ENCODE measurements around the gene EIF3A. TPM values are rescaled to one million over a fixed set of nuclear protein-coding genes. Genes with fewer than 3 reads are reported as not detected.
A peak's percentile ranks its signal among the peaks of the same experiment; 100 is the strongest.

Gene EIF3A
- total RNA-seq, 1 donor from 2014 or later, result 134 TPM

DNA sequence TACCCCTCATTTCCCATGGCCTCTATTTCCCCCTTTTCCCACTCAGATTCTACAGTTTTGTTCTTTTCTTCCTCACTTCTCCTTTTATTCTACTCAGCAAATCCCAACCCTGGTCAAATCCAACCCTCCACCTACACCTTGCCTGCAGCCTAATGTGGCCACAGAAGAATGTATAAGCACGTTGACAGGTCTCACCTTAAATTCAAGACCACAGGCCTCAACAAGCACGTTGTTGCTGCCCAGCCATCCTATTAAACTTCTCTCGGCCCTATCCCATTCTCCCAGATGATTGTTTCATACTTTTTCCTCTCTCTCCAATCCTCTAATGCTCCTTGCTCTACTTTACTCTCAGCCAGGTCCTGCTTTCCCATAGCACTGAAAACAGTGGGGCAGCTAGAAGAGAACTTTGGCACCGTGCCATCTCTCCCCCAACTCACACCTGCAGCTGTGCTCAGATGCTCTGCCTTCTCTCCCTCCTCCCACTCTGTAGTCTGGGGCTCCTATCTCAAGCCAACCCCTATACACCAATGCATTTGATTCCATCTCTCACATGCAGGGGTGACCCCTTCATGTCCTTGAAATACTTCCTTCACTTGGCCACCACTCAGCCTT, 6.8 kb upstream of the EIF3A start:
- DNase-seq (ENCODE audit: low spot score), result no peak
- TF ChIP-seq, protein P1, sequence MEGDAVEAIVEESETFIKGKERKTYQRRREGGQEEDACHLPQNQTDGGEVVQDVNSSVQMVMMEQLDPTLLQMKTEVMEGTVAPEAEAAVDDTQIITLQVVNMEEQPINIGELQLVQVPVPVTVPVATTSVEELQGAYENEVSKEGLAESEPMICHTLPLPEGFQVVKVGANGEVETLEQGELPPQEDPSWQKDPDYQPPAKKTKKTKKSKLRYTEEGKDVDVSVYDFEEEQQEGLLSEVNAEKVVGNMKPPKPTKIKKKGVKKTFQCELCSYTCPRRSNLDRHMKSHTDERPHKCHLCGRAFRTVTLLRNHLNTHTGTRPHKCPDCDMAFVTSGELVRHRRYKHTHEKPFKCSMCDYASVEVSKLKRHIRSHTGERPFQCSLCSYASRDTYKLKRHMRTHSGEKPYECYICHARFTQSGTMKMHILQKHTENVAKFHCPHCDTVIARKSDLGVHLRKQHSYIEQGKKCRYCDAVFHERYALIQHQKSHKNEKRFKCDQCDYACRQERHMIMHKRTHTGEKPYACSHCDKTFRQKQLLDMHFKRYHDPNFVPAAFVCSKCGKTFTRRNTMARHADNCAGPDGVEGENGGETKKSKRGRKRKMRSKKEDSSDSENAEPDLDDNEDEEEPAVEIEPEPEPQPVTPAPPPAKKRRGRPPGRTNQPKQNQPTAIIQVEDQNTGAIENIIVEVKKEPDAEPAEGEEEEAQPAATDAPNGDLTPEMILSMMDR (IDR thresholded peaks at IDR 0.05), result no peak
- H3K27me3 Mint-ChIP-seq (ENCODE audit: low read depth), result no peaks in the 10 kb centered on the region
- H3K9me3 Mint-ChIP-seq (ENCODE audit: low read depth), result no peaks in the 10 kb centered on the region
- no peaks in the 10 kb centered on the region for H3K36me3 Mint-ChIP-seq (ENCODE audit: low read depth)
- H3K4me3 Mint-ChIP-seq (ENCODE audit: unreplicated experiment), result no peak overlapping the region
- H3K4me1 Mint-ChIP-seq (ENCODE audit: low read depth), result peaks cover 3% of the 10 kb centered on the region
- H3K27ac Mint-ChIP-seq (ENCODE audit: unreplicated experiment), result no peak overlapping the region

DNA sequence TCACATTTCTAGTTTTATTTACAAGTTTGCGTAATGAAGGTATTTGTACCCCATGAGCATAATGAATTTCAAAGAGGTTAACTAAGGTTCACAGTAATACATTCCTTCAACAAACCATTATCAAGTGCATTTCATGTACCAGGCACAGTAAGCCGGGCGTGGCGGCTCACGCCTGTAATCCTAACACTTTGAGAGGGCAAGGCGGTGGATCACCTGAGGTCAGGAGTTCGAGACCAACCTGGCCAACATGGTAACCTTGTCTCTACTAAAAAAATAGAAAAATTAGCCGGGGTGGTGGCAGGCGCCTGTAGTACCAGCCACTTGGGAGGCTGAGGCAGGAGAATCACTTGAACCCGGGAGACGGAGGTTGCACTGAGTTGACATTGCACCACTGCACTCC, 4.3 kb upstream of the EIF3A start:
- Mint-ChIP-seq H3K27me3 (ENCODE audit: low read depth) (no peaks in the 10 kb centered on the region), H3K4me3 (ENCODE audit: unreplicated experiment) (no peak overlapping the region), H3K9me3 (ENCODE audit: low read depth) (no peaks in the 10 kb centered on the region), H3K36me3 (ENCODE audit: low read depth) (no peaks in the 10 kb centered on the region), H3K4me1 (ENCODE audit: low read depth) (peaks cover 9% of the 10 kb centered on the region), H3K27ac (ENCODE audit: unreplicated experiment) (no peak overlapping the region)
- no peak for DNase-seq (ENCODE audit: low spot score)
- TF ChIP-seq, protein P1 (IDR thresholded peaks at IDR 0.05), result no peak

DNA sequence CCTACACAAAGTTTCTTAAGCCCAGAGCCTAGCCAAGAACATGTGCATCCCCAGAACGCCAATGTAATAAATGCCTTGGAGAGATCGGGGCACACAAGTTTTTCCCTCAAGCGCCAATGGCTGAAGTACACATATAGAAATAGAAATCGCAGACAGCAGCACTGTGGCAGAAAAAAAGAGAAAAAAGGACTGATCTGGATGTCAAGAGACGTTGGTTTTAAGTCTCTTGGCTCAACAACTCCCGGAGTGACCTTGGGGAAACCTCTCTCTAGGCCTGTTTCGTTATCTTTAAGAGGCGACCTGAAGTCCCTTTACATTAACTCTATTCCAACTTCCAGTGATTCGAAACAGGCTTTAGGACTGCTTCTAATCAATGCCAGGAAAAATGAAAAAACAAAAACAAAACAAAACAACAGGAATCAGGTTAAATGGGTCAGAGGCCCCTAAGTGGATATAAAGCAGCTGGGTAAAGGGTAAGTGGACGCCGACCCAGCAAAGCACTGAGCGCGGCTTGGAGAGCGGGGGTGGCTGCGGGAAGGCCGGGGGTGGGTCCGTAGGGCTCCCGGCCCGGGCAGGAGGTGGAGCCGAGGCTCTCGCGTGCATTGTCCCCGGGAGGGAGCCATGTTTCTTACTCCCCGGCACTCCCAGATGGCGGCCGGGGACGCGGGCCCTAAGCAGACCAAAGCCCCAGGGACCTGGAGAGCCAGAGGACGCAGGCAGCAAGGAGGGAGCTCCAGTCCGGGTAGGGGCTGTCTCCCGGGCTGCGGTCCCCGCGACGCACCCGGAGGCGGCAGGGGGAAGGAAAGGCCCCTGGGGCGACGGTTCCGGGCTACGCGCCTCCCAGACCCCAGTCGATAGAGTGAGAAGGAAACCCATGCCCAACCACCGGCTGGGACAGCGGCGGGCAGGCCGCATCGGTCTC, 757 bp downstream of the EIF3A start:
- Mint-ChIP-seq H3K27ac (ENCODE audit: unreplicated experiment) (peak overlapping the region; percentile 99), H3K27me3 (ENCODE audit: low read depth) (no peaks in the 10 kb centered on the region), H3K4me3 (ENCODE audit: unreplicated experiment) (peak overlapping the region; percentile 98), H3K4me1 (ENCODE audit: low read depth) (peaks cover 42% of the 10 kb centered on the region), H3K36me3 (ENCODE audit: low read depth) (no peaks in the 10 kb centered on the region), H3K9me3 (ENCODE audit: low read depth) (no peaks in the 10 kb centered on the region)
- peak; percentile 93 for DNase-seq (ENCODE audit: low spot score)
- TF ChIP-seq, protein P1 (IDR thresholded peaks at IDR 0.05), result no peak

DNA sequence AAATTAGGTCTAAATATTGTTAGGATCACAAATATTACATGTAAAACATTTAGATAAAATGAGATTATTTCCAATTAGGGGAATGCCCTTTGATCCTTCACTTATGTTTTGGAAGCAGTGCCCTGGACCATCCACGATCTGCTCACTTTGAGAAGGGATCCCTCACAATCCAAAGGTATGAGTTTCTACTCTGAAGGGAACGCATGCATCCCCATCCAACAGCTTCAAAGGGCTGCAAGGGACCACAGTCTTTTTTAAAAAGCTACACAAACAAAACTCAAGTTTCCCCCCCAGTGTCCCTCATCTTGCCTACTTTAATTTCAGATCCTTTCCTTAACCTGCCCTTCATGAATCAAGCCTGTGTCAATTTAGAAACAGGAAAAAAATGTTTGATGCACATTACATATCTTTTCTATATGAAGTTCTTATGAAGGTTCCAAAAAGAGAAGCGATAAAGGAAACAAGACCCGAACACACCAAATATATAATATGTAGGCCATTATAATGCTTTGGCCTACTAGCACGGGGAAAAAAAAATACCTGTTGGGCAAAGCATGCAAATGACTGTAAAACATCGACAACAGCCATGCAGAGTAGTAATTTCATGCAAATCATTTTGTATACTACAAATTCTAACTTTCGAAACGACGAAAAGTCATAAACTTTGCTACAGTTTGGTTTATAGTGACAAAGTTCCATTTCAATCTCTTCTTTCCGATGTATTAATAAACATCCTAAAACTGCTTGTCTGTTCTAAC, 2.0 kb downstream of the EIF3A start:
- H3K9me3 Mint-ChIP-seq (ENCODE audit: low read depth), result no peaks in the 10 kb centered on the region
- peak overlapping the region; percentile 99 for H3K27ac Mint-ChIP-seq (ENCODE audit: unreplicated experiment)
- DNase-seq (ENCODE audit: low spot score), result no peak
- peaks cover 48% of the 10 kb centered on the region for H3K4me1 Mint-ChIP-seq (ENCODE audit: low read depth)
- no peaks in the 10 kb centered on the region for H3K36me3 Mint-ChIP-seq (ENCODE audit: low read depth)
- no peaks in the 10 kb centered on the region for H3K27me3 Mint-ChIP-seq (ENCODE audit: low read depth)
- TF ChIP-seq, protein P1 (IDR thresholded peaks at IDR 0.05), result no peak
- peak overlapping the region; percentile 98 for H3K4me3 Mint-ChIP-seq (ENCODE audit: unreplicated experiment)

DNA sequence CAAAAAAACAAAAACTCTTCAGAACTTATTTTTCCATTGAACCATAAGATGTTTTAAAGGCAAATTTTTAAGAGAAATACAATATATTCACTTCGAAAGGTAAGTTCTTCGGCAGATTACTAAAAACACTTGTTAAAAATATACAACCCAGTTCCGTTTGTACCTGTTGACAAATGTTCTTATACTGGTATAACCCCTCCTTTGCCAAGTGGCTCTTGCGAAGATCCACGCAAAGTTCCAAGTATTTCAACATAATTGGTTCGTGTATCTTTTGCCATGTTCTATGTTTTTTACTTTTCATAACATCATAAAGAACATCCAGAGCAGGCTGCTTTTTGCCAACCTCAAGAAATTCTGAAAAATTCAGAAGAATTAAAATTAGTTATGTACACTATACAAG, 7.0 kb downstream of the EIF3A start:
- Mint-ChIP-seq H3K27ac (ENCODE audit: unreplicated experiment) (peak overlapping the region; percentile 41), H3K36me3 (ENCODE audit: low read depth) (peaks cover 28% of the 10 kb centered on the region), H3K4me1 (ENCODE audit: low read depth) (peaks cover 40% of the 10 kb centered on the region), H3K4me3 (ENCODE audit: unreplicated experiment) (no peak overlapping the region), H3K9me3 (ENCODE audit: low read depth) (no peaks in the 10 kb centered on the region), H3K27me3 (ENCODE audit: low read depth) (no peaks in the 10 kb centered on the region)
- TF ChIP-seq, protein P1 (IDR thresholded peaks at IDR 0.05), result no peak
- no peak for DNase-seq (ENCODE audit: low spot score)

Measured in chondrocyte (in vitro differentiated cells).